Measurements from ENCODE around the gene METTL8. TPM values are rescaled to one million over a fixed set of nuclear protein-coding genes. Genes with fewer than 3 reads are reported as not detected.
"Not testable (repeated sequence)": the region's sequence is repeated elsewhere in the genome, so short reads cannot be mapped to it uniquely, and the experiment has no call there.

The METTL8 gene
- total RNA-seq, 2 donors from 2014 or later: 19.8 to 27.2 TPM

DNA sequence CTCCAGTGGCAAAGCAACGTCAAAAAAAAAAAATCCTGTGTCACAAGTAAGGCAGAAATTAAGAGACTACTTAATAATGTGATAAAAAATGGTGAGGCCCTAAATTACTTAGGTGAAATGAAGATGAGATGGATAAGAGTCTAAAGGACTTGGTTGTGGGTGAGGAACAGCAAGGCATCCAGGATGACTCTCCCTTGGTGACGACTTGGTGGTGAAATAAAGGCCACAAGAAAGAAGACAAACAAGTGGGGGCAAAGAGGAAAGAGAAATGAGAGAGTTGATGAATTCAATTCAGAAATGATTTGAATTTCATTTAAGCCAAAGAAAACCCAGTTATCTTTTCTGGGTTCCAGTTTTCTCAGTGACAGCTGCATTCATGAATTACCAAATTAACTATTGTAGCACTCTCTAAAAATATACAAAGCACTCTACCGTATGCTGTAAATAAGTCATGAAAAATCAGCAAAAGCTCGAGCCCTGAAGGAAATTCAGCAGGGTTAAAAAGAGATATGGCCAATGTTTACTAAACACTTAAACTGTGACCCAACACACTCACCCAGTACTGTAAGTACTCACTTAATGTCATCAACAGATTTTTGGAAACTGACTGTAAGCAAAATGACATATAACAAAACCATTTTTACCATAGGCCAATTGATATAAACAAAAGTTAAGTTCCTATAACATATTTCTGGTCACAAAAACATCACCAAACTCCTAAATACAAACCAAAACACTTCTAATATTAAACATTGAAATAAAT, 1.4 kb downstream of the METTL8 start:
- intact Hi-C loops (cut with DNase I): loop anchor here in 1 of 2 donors (10.0 kb wide), 1 partner anchor 458 kb away; no protein-coding TSS in a partner anchor
- DNase-seq (ENCODE audit: low spot score): no peak

GRCh38 chr2:171431677-171432167, 2.1 kb downstream of the METTL8 start:
- no peak for DNase-seq (ENCODE audit: low spot score)
- intact Hi-C loops (cut with DNase I): loop anchor here in 1 of 2 donors (10.0 kb wide), 1 partner anchor 457 kb away; no protein-coding TSS in a partner anchor

GRCh38 chr2:171430516-171431410, 3.0 kb downstream of the METTL8 start:
- DNase-seq (ENCODE audit: low spot score): no peak
- intact Hi-C loops (cut with DNase I): loop anchor here in 1 of 2 donors (10.0 kb wide), 1 partner anchor 456 kb away; no protein-coding TSS in a partner anchor

DNA sequence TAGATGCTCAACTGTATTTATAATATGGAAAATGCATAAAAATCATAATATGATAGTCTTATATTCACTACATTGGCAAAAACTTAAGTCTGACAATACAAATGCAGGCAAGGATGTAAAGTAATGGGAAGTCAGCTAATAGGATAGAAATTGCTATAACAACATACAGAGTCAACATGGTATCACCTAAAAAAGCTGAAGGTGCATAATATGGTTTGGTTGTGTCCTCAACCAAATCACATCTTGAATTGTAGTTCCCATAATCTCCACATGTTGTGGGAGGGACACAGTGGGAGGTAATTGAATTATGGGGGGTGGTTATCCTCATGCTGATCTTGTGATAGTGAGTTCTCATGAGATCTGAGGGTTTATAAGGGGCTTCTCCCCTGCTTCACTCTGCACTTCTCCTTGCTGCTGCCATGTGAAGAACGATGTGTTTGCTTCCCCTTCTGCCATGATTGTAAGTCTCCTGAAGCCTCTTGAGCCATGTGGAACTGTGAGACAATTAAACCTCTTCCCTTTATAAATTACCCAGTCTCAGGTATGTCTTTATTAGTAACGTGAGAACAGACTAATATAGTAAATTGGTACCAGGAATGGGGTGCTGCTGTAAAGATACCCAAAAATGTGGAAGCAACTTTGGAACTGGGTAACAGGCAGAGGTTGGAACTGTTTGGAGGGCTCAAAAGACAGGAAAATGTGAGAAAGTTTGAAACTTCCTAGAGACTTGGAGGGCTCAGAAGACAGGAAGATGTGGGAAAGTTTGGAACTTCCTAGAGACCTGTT, 10.9 kb downstream of the METTL8 start:
- DNase-seq (ENCODE audit: low spot score); intact Hi-C loops (cut with DNase I): not testable (repeated sequence)

- DNase-seq (ENCODE audit: low spot score): no peak
- intact Hi-C loops (cut with DNase I): no loop called here
These were observed 12.8 kb downstream of the METTL8 start for GRCh38 chr2:171420728-171421563.

- DNase-seq (ENCODE audit: low spot score): no peak
- intact Hi-C loops (cut with DNase I): loop anchor here in 1 of 2 donors (5.0 to 10.0 kb wide), 2 partner anchors 255 to 447 kb away; partner anchors contain the start of gene TLK1
These were observed 14.5 kb downstream of the METTL8 start for GRCh38 chr2:171419333-171419732.

- intact Hi-C loops (cut with DNase I): loop anchor here in 1 of 2 donors (5.0 to 10.0 kb wide), 2 partner anchors 251 to 444 kb away; partner anchors contain the start of gene TLK1
- peak; percentile 92 for DNase-seq (ENCODE audit: low spot score)
These were observed 17.5 kb downstream of the METTL8 start for GRCh38 chr2:171416009-171416926.

DNA sequence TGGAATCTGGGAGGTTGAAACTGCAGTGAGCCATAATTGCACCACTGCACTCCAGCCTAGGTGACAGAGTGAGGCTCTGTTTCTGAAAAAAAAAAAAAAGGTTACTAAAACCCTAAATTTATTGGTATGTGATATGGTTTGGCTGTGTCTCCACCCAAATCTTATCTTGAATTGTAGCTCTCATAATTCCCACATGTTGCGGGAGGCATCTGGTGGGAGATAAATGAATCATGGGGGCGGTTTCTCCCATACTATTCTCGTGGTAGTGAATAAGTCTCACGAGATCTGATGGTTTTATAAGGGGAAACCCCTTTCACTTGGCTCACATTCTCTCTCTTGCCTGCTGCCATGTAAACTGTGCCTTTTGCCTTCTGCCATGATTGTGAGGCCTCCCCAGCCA, 19.1 kb downstream of the METTL8 start:
- intact Hi-C loops (cut with DNase I): loop anchor here in 1 of 2 donors (5.0 to 10.0 kb wide), 2 partner anchors 250 to 442 kb away; partner anchors contain the start of gene TLK1
- DNase-seq (ENCODE audit: low spot score): not testable (repeated sequence)

GRCh38 chr2:171412571-171413175, 21.1 kb downstream of the METTL8 start:
- intact Hi-C loops (cut with DNase I): loop anchor here in 1 of 2 donors (10.0 kb wide), 1 partner anchor 248 kb away; the partner anchor contains the start of gene TLK1
- no peak for DNase-seq (ENCODE audit: low spot score)

DNA sequence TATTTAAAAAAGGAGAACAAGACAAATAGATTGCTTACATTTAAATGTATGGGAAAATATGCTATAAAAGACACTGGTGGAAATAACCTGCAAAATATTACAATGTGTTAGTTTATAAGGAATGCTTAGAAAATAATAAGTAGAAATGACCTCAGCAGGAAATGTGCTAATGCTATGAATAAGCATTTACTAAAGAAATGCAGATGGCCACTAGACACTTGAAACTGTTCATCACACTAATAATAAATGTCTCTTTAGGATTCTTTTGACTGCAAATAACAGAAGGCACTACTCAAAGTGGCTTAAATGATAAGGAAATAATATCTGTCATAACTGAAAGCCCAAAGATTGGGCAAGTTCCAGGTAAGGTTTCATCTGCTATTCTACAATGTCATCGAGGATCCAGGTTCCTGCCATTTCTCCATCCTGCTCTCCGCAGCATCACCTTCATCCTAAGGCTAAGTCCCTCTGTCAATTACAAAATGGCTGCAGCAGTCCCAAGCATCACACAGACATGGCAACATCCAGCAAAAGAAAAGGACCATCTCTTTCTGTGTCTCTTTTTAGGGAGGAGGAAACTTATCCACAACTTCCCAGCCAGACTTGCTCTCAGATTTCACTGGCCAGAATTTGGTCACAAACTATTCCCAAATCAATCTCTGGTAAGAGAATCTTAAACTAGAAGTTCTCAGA, 21.9 kb downstream of the METTL8 start:
- intact Hi-C loops (cut with DNase I): loop anchor here in 1 of 2 donors (10.0 kb wide), 1 partner anchor 247 kb away; the partner anchor contains the start of gene TLK1
- DNase-seq (ENCODE audit: low spot score): no peak

DNA sequence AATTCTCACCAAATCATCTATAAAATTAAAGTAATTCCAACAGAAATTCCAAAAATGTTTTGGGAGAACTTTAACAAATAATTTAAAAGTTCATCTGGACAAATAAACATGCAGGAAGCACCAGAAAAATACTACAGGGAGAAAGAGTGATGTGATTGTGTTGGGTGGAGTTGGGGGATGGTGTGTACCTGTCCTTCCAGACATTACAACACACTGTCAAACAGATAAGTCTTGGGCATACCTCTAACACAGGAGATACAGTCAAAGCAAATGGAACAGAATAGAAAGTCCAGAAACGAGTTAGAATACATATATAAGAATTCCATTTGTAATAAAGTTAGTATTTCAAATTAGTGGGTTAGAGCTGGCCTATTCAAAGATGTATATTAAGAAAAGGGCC, 22.6 kb downstream of the METTL8 start:
- no peak for DNase-seq (ENCODE audit: low spot score)
- intact Hi-C loops (cut with DNase I): loop anchor here in 1 of 2 donors (10.0 kb wide), 1 partner anchor 246 kb away; the partner anchor contains the start of gene TLK1

DNA sequence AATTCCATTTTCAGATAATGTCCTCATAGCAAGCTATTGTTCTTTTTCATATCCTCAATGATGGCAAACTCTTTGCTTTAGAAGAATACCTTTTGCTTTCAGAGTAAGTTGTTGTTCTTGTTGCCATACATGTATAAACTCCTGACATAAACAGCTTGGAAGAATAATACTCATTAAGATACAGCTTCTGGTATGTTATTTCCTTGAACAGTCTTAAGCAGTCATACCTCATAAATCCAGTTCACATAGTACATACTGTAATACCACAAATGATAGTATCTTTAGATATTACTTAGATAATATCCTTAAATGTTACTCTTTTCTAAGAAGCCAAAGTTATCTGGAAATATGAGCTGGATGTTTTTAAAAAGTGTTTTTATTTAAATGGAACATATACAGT, 23.2 kb downstream of the METTL8 start:
- intact Hi-C loops (cut with DNase I): loop anchor here in 1 of 2 donors (10.0 kb wide), 1 partner anchor 246 kb away; the partner anchor contains the start of gene TLK1

GRCh38 chr2:171410101-171410500, 23.7 kb downstream of the METTL8 start:
- intact Hi-C loops (cut with DNase I): loop anchor here in 1 of 2 donors (10.0 kb wide), 1 partner anchor 245 kb away; the partner anchor contains the start of gene TLK1
- no peak for DNase-seq (ENCODE audit: low spot score)

More for the DNA sequence above, 23.2 kb downstream of the METTL8 start:
- DNase-seq (ENCODE audit: low spot score): no peak

DNA sequence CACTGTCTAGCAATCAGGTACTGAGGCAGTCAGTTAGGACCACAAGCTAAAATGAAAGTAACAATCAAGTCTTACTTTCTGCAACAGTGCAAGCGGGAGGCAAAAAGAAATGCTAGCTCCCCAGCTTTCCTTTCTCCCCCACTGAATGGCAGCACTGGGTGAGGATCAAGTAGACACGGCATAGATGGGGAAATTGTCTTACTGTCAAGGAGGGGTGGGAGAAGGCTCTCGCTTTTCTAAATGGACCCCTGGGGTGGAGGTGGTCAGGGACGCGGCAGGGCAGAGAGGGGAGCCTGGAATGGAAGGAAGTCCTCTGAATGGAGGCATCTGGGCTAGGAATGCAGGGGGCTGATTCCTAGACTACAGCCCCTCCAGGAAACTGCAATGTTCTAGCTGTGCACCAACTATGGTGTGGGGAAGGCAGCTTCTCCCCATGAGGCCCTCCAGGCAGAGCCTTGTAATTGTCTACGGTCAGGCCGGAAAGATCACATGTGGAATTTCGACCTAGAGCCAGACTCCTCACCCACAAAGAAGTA, 24.3 kb downstream of the METTL8 start:
- DNase-seq (ENCODE audit: low spot score): no peak
- intact Hi-C loops (cut with DNase I): no loop called here

GRCh38 chr2:171407676-171408044, 26.1 kb downstream of the METTL8 start:
- intact Hi-C loops (cut with DNase I): no loop called here
- no peak for DNase-seq (ENCODE audit: low spot score)

Measured in posterior vena cava (tissue), 2 donors.